HCT116 (cell line): ENCODE results near the gene PHYH. TPM values are rescaled to one million over a fixed set of nuclear protein-coding genes. Genes with fewer than 3 reads are reported as not detected.

Experiments
- ATAC-seq: fragments of 200-7000 bp; cut with Tn5 transposase; 2 replicates; pipeline ENCODE4 v1.9.1; 2020; ENCODE audit warnings: mild to moderate bottlenecking, moderate library complexity
- BruUV-seq: library from RNA; stranded (reverse); fragments of 400-500 nt; replicated peaks from 2 replicates; lab custom pipeline; 2021; lab: Mats Ljungman, UMichigan
- CTCF ChIA-PET: fragments of 300-600 bp; sonication (Branson Sonifier 250); formaldehyde crosslinking; loops from one replicate; lab custom pipeline; 2021; ENCODE audit warnings: antibody characterized with exemption; lab: Charles Lee
- POLR2A ChIA-PET: fragments of 300-600, 350-600 bp; sonication (Branson Sonifier 250); formaldehyde crosslinking; loops from one replicate; lab custom pipeline; 2021; ENCODE audit warnings: antibody characterized with exemption; lab: Charles Lee
- RAD21 ChIA-PET, 2 experiments: fragments of 300-600 bp; sonication (Branson Sonifier 250); formaldehyde crosslinking; loops; one replicate each; lab custom pipeline; 2023; ENCODE audit warnings: low total read pairs in 2 of 2; ENCODE audit not compliant: uncharacterized antibody in 2 of 2, unreplicated experiment in 2 of 2, low non-redundant PET in 1 of 2; lab: Charles Lee
- DNase-seq: peaks from one replicate; pipeline ENCODE4 v3.0.0-alpha.2; 2010; ENCODE audit warnings: low read depth, low spot score
- H2AFZ ChIP-seq: fragments of 200-600 bp; shearing (Covaris generic), sonication (generic); 2 replicates; pipeline ENCODE4 v1.6.1; 2017; ENCODE audit warnings: low read depth, mixed run types, mixed read lengths, antibody characterized with exemption, low read length; ENCODE audit not compliant: poor library complexity, severe bottlenecking
- H3K27ac ChIP-seq: 2 replicates; pipeline ENCODE4 v1.5.1; 2012; ENCODE audit warnings: low read depth, low read length
- H3K27me3 ChIP-seq: fragments of 200-600 bp; sonication (generic); 2 replicates; pipeline ENCODE4 v1.6.1; 2016; ENCODE audit warnings: mixed run types, low read length, mixed read lengths; ENCODE audit not compliant: insufficient read depth
- H3K36me3 ChIP-seq, 2 experiments: fragments of 200-500 bp in 1 of 2; fragments of 200-600 bp in 1 of 2; sonication (Bioruptor generic) in 1 of 2; sonication (generic) in 1 of 2; 2 replicates each; pipeline versions ENCODE4 v1.5.1 to v1.6.1; 2014 to 2016; ENCODE audit warnings: low read length in 2 of 2, inconsistent platforms in 1 of 2, mixed read lengths in 1 of 2, mixed run types in 1 of 2; ENCODE audit not compliant: insufficient read depth in 2 of 2, control insufficient read depth in 1 of 2
- H3K4me1 ChIP-seq, 2 experiments: fragments of 200-600 bp in 1 of 2; sonication (generic) in 1 of 2; 2 replicates each; pipeline versions ENCODE4 v1.5.1 to v1.6.1; 2012 to 2017; ENCODE audit warnings: low read length in 2 of 2, inconsistent platforms in 1 of 2, mild to moderate bottlenecking in 1 of 2, mixed read lengths in 1 of 2, mixed run types in 1 of 2, moderate library complexity in 1 of 2; ENCODE audit not compliant: insufficient read depth in 2 of 2, control insufficient read depth in 1 of 2
- H3K4me2 ChIP-seq: fragments of 200-600 bp; sonication (generic); 2 replicates; pipeline ENCODE4 v1.6.1; 2017; ENCODE audit warnings: mixed run types, low read length, mixed read lengths
- H3K4me3 ChIP-seq, 2 experiments: fragments of 200-600 bp in 1 of 2; sonication (generic) in 1 of 2; replicated peaks in 1 of 2; 2 replicates each; pipeline ENCODE4 v1.5.1; 2011 to 2016; ENCODE audit warnings: low read length in 2 of 2, control low read depth in 1 of 2, low read depth in 1 of 2, mild to moderate bottlenecking in 1 of 2, mixed read lengths in 1 of 2, mixed run types in 1 of 2
- H3K79me2 ChIP-seq: fragments of 200-600 bp; sonication (generic); 2 replicates; pipeline ENCODE4 v1.6.1; 2017; ENCODE audit warnings: mild to moderate bottlenecking, mixed run types, low read length, moderate library complexity, mixed read lengths; ENCODE audit not compliant: insufficient read depth
- H3K9ac ChIP-seq: fragments of 200-600 bp; sonication (generic); 2 replicates; pipeline ENCODE4 v1.6.1; 2016; ENCODE audit warnings: low read length, mixed read lengths
- H3K9me2 ChIP-seq: fragments of 200-600 bp; sonication (generic), shearing (Covaris generic); 2 replicates; pipeline ENCODE4 v1.6.1; 2017; ENCODE audit warnings: mixed run types, mild to moderate bottlenecking, moderate library complexity; ENCODE audit not compliant: insufficient read depth
- H3K9me3 ChIP-seq, 2 experiments: fragments of 200-500 bp in 1 of 2; fragments of 200-600 bp in 1 of 2; sonication (Bioruptor generic) in 1 of 2; sonication (generic) in 1 of 2; 2 replicates each; pipeline ENCODE4 v1.6.1; 2014 to 2017; ENCODE audit warnings: low read length in 2 of 2, mixed read lengths in 2 of 2, inconsistent platforms in 1 of 2, low read depth in 1 of 2, mild to moderate bottlenecking in 1 of 2, mixed run types in 1 of 2, moderate library complexity in 1 of 2; ENCODE audit not compliant: control insufficient read depth in 1 of 2, insufficient read depth in 1 of 2
- H4K20me1 ChIP-seq: fragments of 200-600 bp; sonication (generic), shearing (Covaris generic); 2 replicates; pipeline ENCODE4 v1.6.1; 2017; ENCODE audit warnings: mixed run types, mild to moderate bottlenecking, moderate library complexity; ENCODE audit not compliant: insufficient read depth
- CEBPB ChIP-seq: IDR thresholded peaks from 2 replicates; pipeline ENCODE4 v1.6.1; 2012; ENCODE audit warnings: low read depth
- CTCF ChIP-seq, 3 experiments: fragments of 200-600 bp in 1 of 3; sonication (generic) in 1 of 3; IDR thresholded peaks in 2 of 3; conservative IDR thresholded peaks in 1 of 3; 2 replicates each; pipeline ENCODE4 v1.5.1; 2012 to 2017; ENCODE audit warnings: low read depth in 2 of 3, low read length in 2 of 3, antibody characterized with exemption in 1 of 3, borderline replicate concordance in 1 of 3, control low read depth in 1 of 3, mild to moderate bottlenecking in 1 of 3, mixed read lengths in 1 of 3, mixed run types in 1 of 3, moderate library complexity in 1 of 3; ENCODE audit not compliant: insufficient read depth in 1 of 3
- ELF1 ChIP-seq: IDR thresholded peaks from 2 replicates; pipeline ENCODE4 v1.6.1; 2012; ENCODE audit warnings: low read depth, borderline replicate concordance
- EZH2 ChIP-seq: fragments of 200-600 bp; sonication (generic); IDR thresholded peaks from 2 replicates; pipeline ENCODE4 v1.6.1; 2017; ENCODE audit warnings: antibody characterized with exemption, mixed run types
- EZH2phosphoT487 ChIP-seq: fragments of 200-600 bp; IDR thresholded peaks from 2 replicates; pipeline ENCODE4 v1.6.1; 2018; ENCODE audit warnings: antibody characterized with exemption, borderline replicate concordance
- POLR2A ChIP-seq: IDR thresholded peaks from 2 replicates; pipeline ENCODE4 v1.7.0; 2011; ENCODE audit warnings: borderline replicate concordance; ENCODE audit not compliant: insufficient read depth, insufficient read length; ENCODE audit errors: extremely low read depth
- POLR2AphosphoS5 ChIP-seq: IDR thresholded peaks from 2 replicates; pipeline ENCODE4 v1.6.1; 2011; ENCODE audit warnings: mild to moderate bottlenecking, low read depth, low read length, moderate library complexity
- RAD21 ChIP-seq: IDR thresholded peaks from 2 replicates; pipeline ENCODE4 v1.6.1; 2012; ENCODE audit warnings: low read depth, mild to moderate bottlenecking
- REST ChIP-seq: IDR thresholded peaks from 2 replicates; pipeline ENCODE4 v1.6.1; 2012; ENCODE audit warnings: low read depth
- SIN3A ChIP-seq: IDR thresholded peaks from 2 replicates; pipeline ENCODE4 v1.6.1; 2012; ENCODE audit warnings: low read depth
- SP1 ChIP-seq: IDR thresholded peaks from 2 replicates; pipeline ENCODE4 v1.6.1; 2012; ENCODE audit warnings: low read depth
- TCF7L2 ChIP-seq: IDR thresholded peaks from 2 replicates; pipeline ENCODE4 v1.7.0; 2011; ENCODE audit warnings: borderline replicate concordance, inconsistent platforms; ENCODE audit not compliant: insufficient read depth, insufficient read length; ENCODE audit errors: extremely low read depth
- YY1 ChIP-seq: IDR thresholded peaks from 2 replicates; pipeline ENCODE4 v1.6.1; 2011; ENCODE audit warnings: low read length, low read depth, moderate library complexity, mild to moderate bottlenecking; ENCODE audit not compliant: insufficient replicate concordance; ENCODE audit errors: extremely low read depth
- ZBTB33 ChIP-seq: IDR thresholded peaks from 2 replicates; pipeline ENCODE4 v1.6.1; 2011; ENCODE audit warnings: mild to moderate bottlenecking, low read length, moderate library complexity; ENCODE audit not compliant: insufficient replicate concordance; ENCODE audit errors: extremely low read depth
- ZFX ChIP-seq: fragments of 450-650 bp; IDR thresholded peaks from 2 replicates; pipeline ENCODE4 v1.6.1; 2017
- ZNF274 ChIP-seq: fragments of 200-500 bp; sonication (Bioruptor generic); IDR thresholded peaks from 2 replicates; pipeline ENCODE4 v1.6.1; 2014; ENCODE audit warnings: mild to moderate bottlenecking, low read depth, low read length, inconsistent platforms
- intact Hi-C: fragments of 100-400 bp; cut with micrococcal nuclease; formaldehyde crosslinking; loops from 2 replicates; pipeline ENCODE4 v1.10.0; 2022
- total RNA-seq: library from RNA; stranded (reverse); gene quantifications from one replicate; pipeline ENCODE4 v1.2.1, GENCODE V29; 2021; ENCODE audit not compliant: unreplicated experiment

Gene PHYH
- total RNA-seq, 1 experiment from 2014 or later = 15.3 TPM

- ChIA-PET POLR2A (no interaction called here), RAD21 (no interaction called here)
These were observed 46.1 kb downstream of the PHYH start for GRCh38 chr10:13253726-13254125.

More at GRCh38 chr10:13253726-13254125, 46.1 kb downstream of the PHYH start:
- H3K27me3 ChIP-seq = no peaks in the 10 kb centered on the region
- no peak overlapping the region for H3K4me3 ChIP-seq
- CTCF ChIA-PET = no interaction called here
- no peak overlapping the region for H2AFZ ChIP-seq
- no peaks in the 10 kb centered on the region for H3K36me3 ChIP-seq
- H4K20me1 ChIP-seq = no peaks in the 10 kb centered on the region
- no peak overlapping the region for H3K27ac ChIP-seq
- ATAC-seq = no peak
- intact Hi-C loops = no loop called here
- H3K9me3 ChIP-seq = no peaks in the 10 kb centered on the region
- TF ChIP-seq ZFX (no peak), ELF1 (no peak), CEBPB (no peak), SIN3A (no peak), ZNF274 (no peak), SP1 (no peak), REST (no peak), TCF7L2 (no peak), ZBTB33 (no peak), POLR2AphosphoS5 (no peak), EZH2 (no peak), RAD21 (no peak), EZH2phosphoT487 (no peak), YY1 (no peak), CTCF (IDR thresholded peaks at IDR 0.05 in 2 of 3, conservative IDR thresholded peaks at IDR 0.05 in 1 of 3; ENCODE audit: borderline replicate concordance in 1 of 3, insufficient read depth in 1 of 3, low read depth in 2 of 3, low read length in 2 of 3) (no peak), POLR2A (no peak)
- TF ChIP-seq, all 23 proteins: peak for 0
- BruUV-seq = no TSS peak
- H3K4me2 ChIP-seq = no peak overlapping the region
- H3K9ac ChIP-seq = no peak overlapping the region
- no peak for DNase-seq
- no peaks in the 10 kb centered on the region for H3K9me2 ChIP-seq
- H3K4me1 ChIP-seq = no peaks in the 10 kb centered on the region
- H3K79me2 ChIP-seq = no peaks in the 10 kb centered on the region
